Measurements from ENCODE around the gene CAD.
A peak's percentile ranks its signal among the peaks of the same experiment; 100 is the strongest.
"Not testable (repeated sequence)": the region's sequence is repeated elsewhere in the genome, so short reads cannot be mapped to it uniquely, and the experiment has no call there.

Gene CAD

DNA sequence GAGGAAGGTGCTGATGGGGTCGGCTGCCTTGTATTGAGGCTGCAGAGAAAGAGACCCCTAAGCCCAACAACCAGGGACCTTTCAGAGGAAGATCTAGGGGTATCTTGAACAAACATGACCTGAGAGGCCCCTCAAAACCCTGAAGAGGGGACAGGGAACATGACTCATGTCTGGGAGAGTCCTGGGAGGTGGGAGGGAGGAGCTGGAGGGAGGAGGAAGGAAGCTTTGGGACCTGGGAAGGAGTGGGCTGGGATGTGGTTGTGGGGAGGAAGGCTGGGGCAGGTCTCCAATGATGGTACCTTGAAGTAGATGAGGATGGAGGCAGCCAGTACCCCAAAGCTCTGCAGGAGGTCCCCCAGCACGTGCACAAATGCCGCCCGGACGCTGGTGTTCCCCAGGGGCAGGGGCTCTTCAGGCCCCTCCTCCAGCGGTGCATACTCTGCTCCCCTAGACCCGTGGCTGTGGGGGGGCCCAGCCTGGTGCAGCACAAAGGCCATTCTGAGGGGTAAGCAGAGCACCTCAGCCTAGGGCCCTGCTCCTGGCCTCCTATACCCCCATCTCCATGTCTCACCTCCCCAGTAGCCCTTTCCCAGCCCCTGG, 39.8 kb downstream of the CAD start:
- DNase-seq (ENCODE audit: low read depth) = no peak

DNA sequence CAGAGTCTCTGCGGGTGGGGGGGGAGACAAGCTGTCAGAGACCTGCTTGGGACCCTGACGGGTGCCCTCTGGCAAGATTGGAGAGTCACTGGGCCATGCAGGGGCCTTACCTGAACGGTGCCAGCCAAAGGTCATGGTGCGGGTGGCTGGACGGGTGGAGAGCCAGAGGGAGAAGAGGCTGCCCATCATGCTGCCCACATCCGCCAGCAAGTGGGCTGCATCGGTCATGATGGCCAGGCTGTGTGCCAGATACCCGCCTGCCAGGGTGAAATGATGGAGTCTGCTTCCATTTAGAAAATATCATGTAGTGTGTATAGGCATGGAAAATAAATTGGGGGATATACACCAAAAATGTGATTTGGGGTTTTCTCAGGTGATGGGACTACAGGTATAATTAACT, 40.9 kb downstream of the CAD start:
- DNase-seq (ENCODE audit: low read depth) = no peak

DNA sequence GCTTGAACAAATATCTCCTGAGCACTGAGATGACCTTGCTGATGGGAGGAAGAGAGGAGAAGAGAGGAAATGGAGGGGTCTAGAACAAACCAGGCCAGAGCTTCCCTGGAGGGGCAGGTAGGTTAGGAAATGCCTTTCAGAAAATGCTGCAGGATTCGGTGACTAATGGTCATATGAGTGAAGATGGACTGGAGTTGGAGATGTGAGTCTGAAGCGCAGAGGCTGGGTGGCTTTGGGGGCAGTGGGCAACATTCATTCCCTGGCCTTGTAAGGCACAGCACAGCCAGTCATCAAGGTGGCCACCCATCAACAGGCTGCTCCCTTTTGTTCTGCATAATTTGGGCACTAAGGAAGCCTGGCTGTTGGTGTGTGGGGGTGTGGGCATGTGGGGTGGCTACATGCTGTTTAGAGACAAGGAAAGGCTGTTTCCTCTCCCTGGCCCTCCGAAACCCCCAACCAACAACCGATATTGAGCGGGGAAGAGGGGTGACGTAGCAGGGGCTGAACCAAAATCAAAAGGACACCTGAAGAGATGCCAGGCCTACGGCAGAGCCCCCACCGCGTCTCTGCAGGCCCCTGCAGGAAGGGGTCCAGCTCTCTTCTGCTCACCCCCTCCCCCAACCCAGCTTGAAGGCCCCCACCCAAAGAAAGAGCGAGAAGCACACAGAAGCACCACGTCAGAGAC, 44.2 kb downstream of the CAD start:
- DNase-seq (ENCODE audit: low read depth) = no peak

DNA sequence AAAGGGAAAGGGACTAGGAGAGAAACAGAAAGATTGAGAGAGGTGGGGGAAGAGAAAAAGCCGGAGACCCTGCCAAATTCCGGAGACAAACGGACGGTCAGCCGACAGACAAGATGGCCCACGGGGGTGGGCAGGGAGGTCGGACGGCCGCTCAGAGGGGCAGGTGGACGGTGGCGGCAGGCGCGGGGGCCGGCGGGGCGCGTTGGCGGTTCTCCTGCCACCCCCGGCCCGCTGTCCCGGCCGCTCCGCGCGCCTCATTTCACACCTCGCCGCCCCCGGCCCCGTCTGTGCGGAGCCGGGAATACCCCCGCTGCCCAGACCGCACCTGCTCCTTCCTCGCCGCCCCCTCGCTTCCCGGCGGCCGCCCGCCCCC, 44.7 kb downstream of the CAD start:
- no peak for DNase-seq (ENCODE audit: low read depth)

DNA sequence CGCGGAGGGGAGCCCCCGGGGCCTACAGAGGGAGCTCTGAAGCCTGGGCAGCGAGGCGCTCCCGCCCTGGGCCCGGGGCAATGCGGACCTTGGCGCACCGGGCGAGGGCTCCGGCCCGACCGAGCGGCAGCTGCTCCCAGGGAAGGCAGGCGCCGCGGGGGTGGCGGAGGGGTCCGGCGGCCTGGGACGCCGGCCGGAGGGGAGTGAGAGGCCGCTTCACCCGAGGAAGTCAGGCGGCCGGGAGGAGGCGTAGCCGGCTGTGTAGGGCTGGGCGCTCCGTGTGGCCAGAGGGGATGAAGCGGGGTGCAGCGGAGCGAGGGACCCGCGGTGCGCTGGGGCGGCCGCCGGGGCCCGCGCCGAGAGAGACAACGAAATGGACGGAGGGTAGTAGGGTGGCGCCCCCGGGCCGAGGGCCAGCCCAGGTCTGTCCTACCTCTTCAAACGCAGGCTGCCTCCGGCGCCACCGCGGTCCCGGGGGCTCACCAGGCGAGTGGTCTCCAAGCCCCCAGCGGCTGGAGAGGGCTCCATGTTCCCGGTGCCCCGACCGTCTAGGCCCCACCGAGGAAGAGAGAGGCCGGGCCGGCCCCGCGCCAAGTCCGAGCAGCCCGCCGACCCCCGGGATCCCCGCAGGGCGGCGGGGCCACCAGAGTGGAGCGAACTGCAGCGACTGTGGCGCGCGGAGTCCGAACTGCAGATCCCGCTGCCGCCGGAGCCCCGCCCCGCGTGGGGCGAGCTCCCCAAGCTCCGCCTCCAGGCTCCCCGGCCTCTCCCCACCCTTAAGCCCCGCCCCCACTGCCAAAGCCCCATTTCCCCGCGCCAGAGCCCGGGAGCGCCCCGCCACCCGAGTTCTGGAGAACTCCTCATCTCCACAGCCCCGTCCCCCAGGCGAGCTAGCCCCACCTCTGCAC, 45.5 kb downstream of the CAD start, which contains the start of gene SLC30A3:
TSS of gene SLC30A3 (minus strand) at position 669 of the 908 bp plus-strand sequence. CDS start at position 528, 141 bp downstream.
- peak; percentile 59 for DNase-seq (ENCODE audit: low read depth)

DNA sequence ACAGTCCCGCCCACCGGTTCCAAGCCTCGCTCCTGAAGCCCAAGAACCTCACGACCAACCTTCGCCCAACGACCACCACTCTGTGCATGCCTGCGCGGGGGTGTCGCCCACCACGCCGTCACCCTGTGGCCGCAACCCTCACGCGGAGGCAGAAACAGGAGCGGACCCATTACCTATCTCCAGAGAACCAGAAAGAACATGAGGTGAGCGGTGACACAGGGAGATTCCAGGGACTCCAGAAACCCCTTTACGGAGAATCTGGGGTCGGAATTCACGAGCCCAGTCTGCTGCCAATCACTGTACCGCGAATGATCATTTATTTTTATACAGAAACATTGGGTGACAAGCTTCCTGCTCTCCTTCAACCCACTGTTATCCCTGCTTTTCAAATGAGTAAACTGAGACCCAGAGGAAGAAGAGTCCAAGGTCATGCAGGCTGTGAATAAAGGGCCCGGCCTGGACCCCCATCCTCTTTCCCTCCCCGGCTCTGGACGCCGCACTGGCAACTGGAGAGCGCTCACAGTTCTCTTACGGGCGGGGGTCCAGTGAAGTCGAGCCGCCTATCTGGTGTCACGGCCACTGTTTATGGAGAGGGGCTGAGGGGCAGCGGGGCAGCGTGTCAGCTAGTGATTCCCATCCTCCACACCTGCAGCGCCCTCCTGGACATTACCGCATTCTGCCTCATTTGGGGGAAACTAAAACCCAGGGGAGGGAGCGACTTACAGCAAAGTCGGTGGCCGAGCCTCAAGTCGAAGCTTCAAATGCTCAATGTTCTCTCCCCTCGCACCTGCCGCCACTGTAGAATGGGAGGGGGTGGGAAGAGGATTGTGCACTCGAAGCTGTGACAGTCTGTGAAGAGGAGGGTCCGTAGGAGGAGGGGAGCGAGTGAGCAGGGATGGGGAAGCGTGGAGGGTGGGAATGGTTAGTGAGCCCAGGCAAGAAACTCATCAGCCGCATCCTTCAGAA, 46.4 kb downstream of the CAD start:
- DNase-seq (ENCODE audit: low read depth) = no peak

DNA sequence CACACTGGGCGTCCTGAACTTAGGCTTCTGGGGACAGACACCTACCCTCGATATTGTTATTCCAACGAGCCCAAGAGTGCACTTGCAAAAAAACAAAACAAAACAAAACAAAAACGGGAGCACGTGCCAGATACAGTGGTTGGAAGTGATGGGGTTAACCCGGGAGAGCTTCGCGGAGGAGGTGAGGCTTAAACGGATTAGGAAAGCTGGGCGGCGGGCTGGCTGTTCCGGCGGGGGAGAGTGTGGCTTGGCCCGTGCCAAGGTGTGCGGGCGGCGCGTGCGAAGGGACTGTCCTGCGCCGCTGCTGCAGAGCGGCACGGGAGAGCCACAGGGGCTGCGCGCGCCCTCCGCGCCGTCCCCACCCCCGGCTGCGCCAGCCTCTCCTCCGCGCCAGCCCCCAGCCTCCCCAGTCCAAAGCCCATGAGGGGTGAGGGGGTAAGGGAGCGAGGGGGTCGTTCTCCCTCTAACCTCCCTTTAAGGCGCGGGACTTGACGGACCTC, 47.1 kb downstream of the CAD start:
- DNase-seq (ENCODE audit: low read depth) = peak; percentile 6

DNA sequence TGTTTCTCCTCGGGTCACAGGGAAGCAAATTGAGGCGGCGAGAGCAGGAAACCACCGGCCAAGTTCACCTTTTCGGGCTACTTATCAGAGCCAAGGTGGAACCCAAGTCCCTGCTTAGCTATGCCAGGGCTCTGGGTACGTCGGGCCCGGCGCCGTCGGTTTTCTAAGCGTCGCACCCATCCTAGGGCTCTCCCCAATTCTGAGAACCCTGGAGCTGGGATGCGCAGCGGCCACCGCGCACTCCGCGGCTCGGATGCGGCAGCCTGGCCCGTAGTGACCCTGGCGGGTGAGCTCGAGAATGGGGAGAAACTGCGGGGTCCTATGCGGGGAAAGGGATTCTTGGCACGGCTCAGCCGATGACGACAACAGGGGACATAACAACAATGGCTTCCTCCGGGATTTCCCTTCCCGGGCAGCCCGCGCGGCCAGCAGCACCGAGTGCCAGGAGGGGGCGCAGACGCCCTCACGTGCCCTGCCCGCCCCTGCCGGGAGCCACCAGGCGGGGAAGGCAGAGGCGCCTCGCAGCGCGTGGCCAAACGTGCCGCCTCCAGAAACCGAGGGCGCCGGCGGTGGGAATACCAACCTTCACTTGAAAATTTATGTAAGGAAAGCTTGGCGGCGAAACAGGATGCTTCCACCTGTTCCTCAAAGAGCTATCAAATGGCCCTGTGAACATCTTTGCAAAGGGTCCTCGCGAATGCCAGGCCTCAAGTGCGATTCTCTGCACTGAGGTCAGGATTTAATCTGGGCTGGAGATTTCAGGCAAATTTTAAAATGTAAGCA, 47.8 kb downstream of the CAD start:
- DNase-seq (ENCODE audit: low read depth) = peak; percentile 51

DNA sequence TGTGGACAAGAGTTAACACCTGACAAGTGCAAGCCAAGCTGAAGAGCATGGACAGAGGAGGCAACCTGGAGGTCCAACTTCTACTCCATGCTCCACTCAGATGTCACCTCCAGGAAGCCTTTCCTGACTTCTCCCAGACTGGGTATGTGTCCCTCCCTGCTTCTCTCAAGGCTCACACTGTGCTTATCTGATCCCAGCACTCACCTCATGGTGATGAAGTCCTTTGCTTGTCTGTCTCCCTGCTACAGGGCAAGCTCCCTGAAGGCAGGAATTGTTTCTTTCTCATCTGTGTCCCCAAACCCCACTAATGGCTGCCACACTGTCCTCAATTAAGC, 48.3 kb downstream of the CAD start:
- no peak for DNase-seq (ENCODE audit: low read depth)

DNA sequence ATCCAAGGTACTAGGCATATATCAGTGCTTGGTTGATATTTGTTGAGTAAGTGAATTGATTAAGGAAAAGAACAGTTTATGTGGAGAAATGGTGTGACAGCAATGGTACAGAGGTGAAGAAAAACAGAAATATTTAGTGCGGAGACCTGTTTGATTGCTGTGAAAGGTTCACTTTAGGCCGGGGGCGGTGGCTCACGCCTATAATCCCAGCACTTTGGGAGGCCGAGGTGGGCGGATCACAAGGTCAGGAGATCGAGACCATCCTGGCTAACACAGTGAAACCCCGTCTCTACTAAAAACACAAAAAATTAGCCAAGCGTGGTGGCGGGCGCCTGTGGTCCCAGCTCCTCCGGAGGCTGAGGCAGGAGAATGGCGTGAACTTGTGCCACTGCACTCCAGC, 51.1 kb downstream of the CAD start:
- DNase-seq (ENCODE audit: low read depth) = not testable (repeated sequence)

DNA sequence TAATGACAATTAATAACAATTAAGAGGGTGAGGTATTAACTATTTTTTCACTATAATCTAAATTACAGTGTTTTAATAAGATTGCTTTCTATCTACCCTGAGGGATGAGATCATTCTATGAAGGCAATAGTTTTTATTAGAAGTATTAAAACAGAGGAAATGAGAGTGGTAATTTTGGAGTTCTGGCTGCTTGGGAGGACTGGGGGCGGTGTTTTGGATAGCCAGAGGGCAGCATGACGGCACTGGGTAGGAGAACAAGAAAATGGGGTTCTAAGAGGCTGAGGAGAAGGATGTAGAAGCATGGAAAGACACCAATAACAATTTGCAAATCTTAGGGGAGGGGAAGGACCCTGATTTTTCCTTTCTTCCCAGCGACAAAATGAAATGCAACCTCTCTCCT, 53.0 kb downstream of the CAD start:
- no peak for DNase-seq (ENCODE audit: low read depth)

DNA sequence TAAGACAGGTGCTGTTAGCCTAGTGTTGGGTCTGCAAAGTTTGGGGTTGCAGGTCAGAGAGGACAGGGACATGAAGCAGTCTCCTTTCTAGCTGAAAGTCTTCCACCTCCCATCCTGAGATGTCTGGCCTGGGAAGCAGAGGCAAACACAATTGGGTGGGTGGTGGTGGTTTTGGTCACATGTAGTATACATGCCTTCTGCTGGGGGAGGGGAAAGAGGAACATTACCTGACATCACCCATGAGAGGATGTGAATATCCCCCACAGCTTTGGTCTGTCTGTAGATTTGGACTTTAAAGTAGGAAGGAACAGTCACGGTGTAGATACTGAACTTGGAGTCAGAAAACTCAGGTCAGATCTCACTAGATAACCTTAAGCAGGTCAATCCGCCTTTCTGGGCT, 53.5 kb downstream of the CAD start:
- DNase-seq (ENCODE audit: low read depth) = no peak

DNA sequence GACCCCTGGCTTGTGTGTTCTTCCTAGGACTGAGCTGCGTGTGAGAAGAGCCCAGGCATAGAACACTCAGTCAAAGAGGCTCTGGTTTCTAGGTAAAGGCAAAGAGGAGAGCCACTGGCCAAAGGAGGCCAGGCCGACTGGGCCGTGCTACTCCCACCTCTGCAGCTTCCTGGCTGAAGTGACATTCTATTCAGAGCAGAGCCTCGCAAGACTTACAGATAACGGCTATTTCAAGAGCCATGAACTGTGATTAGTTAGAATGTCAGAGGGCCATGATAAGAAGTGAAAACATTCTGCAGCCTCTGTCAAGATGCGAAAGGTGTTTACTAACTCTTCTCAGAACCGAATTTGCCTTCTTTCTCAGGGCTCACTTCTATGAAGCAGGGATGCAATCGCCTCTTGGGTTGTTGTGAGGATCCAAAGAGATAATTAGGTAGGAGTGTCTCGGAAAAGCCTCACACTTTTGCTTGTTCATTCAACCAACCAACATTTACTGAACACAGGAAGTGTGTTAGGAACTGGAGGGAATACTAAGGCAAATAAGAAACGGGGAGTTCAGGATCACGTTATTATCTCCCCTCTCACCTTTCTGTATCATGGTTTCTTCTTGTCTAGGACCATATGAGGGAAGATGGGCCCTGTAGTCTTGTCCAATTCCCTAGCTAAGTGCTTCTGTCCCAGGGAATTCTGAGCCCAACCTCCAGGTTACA, 54.6 kb downstream of the CAD start:
- no peak for DNase-seq (ENCODE audit: low read depth)

DNA sequence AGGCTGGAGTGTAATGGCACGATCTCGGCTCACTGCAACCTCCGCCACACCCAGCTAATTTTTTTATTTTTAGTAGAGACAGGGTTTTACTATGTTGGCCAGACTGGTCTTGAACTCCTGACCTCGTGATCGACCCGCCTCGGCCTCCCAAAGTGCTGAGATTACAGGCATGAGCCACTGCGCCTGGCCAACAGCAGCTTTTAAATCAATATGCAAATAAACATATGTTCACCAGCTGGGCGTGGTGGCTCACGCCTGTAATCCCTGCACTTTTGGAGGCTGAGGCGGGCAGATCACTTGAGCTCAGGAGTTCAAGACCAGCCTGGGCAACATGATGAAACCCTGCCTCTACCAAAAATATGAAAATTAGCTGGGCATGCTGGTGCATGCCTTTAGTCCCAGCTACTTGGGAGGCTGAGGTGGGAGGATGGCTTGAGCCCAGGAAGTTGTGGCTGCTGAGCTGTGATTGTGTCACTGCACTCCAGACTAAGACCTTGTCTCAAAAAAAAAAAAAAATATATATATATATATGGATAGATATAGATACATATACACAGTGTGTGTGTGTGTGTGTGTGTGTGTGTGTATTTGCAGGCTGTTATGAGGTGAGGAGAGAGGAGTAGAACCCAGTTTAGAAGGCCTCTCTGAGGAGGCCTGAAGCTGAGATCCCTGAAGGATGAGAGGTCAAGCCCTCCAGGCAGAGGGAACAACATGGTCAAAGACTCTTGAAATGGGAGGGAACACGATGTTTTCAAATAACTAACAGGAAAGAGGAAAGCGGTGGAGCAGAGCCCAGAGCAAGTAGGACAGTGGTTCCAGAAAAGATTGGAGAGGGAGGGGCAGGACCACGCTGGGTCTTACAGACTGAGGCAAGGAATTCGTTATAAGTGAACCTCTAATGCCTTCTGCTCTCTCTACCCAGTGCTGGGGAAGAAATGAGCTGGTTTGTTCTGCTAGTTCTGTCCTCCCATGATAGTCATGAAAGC, 55.7 kb downstream of the CAD start:
- DNase-seq (ENCODE audit: low read depth) = not testable (repeated sequence)

DNA sequence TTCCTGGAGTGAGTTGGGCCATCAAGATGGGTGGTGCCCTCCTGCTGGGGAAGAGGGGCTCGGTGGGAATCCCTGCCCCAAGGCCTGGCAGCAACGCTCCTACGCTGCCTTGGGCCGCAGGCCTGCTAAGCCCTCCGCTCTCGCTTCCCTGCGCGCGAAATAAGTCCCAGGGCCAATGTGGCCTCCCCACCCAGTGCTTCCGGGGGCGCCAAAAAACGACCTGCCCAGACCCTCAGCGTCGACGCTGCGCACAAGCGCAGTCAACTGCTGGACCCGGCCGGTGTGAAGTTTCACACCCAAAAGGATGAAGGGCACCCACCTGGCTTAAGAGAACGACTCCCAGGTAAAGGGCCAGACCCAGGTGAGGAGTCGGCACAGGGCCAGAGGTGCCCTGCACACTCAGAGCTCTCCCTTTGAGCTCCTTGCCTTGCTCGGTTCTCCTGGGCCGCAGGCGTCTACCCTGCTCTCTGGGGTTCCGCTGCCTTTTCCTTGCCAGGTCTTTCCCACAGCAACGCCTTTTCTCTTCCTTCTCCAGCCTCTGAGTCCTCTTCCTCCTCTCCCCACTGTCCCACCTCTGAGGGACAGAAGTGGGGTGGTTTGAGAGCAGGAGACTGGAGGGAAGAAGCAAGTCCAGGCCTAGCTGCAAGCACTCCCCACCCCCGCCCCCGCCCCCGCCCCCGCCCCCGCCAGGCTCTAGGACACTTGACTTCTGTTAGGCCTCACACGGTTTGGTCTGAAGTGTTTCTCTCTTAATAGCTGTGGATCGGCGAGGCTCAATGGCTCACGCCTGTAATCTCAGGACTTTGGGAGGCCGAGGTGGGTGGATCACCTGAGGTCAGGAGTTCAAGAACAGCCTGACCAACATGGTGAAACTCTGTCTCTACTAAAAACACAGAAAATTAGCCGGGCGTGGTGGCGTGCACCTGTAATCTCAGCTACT, 58.3 kb downstream of the CAD start, which contains the start of gene DNAJC5G:
TSS of gene DNAJC5G (plus strand) at position 223 of the 940 bp plus-strand sequence. CDS start 1,296 bp downstream, outside the sequence.
- no peak for DNase-seq (ENCODE audit: low read depth)

DNA sequence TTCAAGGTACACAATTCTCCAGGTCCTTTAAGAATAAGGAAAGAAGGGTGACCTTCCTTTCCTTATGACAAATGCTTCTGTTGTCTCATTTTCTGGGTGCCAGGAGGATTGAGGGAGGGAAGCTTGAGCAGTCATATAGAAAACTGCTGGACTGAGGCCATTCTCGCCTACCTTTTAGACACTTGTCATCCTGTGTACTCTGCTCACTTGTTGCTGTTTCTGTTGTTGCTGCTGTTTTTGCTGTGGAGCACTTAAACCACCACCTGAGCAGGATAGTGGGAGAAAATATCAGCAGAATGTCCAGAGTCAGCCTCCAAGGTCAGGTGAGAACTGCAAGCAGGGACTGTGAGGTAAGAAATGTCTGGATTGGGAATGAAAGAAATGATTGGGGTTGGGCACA, 60.8 kb downstream of the CAD start:
- DNase-seq (ENCODE audit: low read depth) = no peak

DNA sequence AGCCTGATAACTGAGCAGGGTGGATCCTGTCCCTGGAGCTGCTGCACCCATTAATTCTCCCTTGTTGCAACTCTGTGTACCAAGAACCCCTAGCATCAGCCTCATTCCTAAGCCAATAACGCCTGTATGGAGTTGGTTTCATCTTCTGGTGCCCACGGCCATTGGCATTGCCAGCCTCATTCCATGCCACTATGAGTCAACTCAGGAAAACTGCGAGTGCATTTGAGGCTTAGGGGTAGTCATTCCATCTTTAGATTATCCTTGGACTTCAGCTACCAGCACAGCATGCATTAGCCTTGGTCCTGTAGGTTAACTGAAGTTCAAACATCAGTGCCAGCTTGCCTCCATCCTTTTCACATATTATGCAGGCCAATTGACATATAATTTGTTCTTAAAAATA, 63.7 kb downstream of the CAD start:
- no peak for DNase-seq (ENCODE audit: low read depth)

DNA sequence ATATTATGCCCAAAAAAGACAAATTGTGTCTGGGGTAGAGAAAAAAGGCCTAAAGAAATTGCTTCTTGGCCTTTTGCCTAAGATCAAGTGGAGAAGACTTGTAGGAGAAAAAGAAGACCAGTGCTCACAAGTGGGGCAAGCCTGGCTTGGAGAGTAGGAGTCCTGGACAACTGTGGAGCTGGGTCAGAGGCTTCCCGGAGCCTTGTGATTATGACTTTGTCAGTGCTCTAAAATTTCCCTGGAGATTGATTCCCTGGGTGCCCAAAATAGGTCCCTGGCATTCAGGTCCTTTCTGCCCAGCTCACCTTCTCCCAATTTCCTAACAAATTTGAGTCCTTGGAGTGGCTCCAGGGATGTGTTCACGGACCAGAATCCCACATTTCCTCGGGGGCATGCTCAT, 64.3 kb downstream of the CAD start:
- no peak for DNase-seq (ENCODE audit: low read depth)
